ENCODE data around the gene TSSK2. TPM values are rescaled to one million over a fixed set of nuclear protein-coding genes. Genes with fewer than 3 reads are reported as not detected.

The TSSK2 gene
- polyA plus RNA-seq, 3 donors: 0.07 TPM; not detected in 1

GRCh38 chr22:19134176-19134831, 3.2 kb downstream of the TSSK2 start:
- WGBS, 3 donors: 92 to 95% (median 93%) methylated on average over 21 of the region's 21 CpGs
- no peak overlapping the region for H3K27ac ChIP-seq (ENCODE audit: low read depth, low read length)

- 88 to 95% (median 92%) methylated on average over 18 of the region's 18 CpGs for WGBS, 3 donors
- no peak overlapping the region for H3K27ac ChIP-seq (ENCODE audit: low read depth, low read length)
Measured at GRCh38 chr22:19134874-19135273, 3.8 kb downstream of the TSSK2 start.

GRCh38 chr22:19136915-19137314, 5.8 kb downstream of the TSSK2 start:
- no peak overlapping the region for H3K27ac ChIP-seq (ENCODE audit: low read depth, low read length)
- WGBS, 3 donors: 92 to 97% (median 94%) methylated on average over 10 of the region's 10 CpGs

GRCh38 chr22:19137384-19138216, 6.5 kb downstream of the TSSK2 start:
- WGBS, 3 donors: 89 to 91% (median 90%) methylated on average over 11 of the region's 11 CpGs
- no peak overlapping the region for H3K27ac ChIP-seq (ENCODE audit: low read depth, low read length)

DNA sequence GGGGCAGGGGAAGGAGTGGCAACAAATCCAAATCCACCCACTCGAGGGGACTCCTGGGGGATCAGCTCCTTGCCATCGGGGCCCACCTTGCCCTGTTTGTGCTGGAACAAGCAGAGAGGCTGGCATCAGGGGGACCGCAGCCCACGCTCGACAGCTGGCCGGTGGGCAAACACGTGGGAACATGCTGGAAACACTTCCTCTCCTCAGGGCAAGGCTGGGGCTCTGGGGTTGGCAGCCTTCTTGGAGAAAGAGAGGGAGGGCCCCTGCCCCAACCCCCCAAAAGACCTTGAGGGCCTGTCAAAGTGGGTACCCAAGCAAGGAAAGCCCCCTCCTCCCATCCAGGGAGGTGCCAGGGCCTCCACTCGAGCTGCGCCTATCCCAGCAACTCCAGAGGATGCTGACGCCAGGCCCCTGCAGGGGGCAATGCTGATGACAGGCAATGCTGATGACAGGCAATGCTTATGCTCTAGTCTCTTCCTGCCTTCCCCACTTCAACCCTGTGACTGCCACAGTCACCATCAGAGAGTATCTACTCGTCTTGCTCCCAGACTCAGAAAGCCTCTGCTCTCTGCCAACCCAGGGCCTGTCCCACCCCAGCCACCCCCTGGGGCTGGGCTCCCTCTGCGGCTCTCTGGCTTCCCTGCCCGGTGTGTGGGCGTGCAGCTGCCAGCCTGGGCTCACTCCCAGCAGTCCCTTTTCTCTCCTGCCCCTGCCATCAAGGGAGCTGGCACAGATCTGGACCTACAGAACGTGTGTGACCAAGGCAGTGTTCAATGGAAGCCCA, 7.3 kb downstream of the TSSK2 start:
- WGBS, 3 donors: 89 to 91% (median 91%) methylated on average over 15 of the region's 15 CpGs

GRCh38 chr22:19139001-19139356, 7.9 kb downstream of the TSSK2 start:
- H3K27ac ChIP-seq (ENCODE audit: low read depth, low read length): no peak overlapping the region
- 92 to 94% (median 92%) methylated on average over 9 of the region's 9 CpGs for WGBS, 3 donors

More for the DNA sequence above, 7.3 kb downstream of the TSSK2 start:
- no peak overlapping the region for H3K27ac ChIP-seq (ENCODE audit: low read depth, low read length)

DNA sequence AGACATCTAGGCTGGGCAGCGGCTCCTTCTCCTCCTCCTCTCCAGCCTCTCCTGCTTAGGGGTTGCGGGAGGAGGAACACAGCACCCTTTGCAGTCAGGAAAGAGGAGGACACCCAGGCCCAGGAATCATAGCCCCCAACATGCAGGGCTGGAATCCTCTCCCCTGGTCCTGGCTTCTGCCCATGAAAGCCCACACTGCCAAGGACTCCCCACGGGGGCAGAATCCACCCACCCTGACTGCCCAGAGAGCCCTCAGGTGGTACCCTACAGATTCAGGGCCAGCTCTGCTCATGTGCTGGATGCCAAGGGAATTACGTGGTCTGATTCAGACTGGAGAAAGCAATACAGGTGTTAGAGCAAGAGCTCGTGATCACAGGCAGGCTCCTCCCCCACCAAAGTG, 8.9 kb downstream of the TSSK2 start:
- 85 to 91% (median 88%) methylated on average over 5 of the region's 5 CpGs for WGBS, 3 donors
- H3K27ac ChIP-seq (ENCODE audit: low read depth, low read length): no peak overlapping the region

- 95 to 97% (median 96%) methylated on average over 9 of the region's 9 CpGs for WGBS, 3 donors
- no peak overlapping the region for H3K27ac ChIP-seq (ENCODE audit: low read depth, low read length)
Measured at GRCh38 chr22:19142394-19142793, 11.3 kb downstream of the TSSK2 start.

DNA sequence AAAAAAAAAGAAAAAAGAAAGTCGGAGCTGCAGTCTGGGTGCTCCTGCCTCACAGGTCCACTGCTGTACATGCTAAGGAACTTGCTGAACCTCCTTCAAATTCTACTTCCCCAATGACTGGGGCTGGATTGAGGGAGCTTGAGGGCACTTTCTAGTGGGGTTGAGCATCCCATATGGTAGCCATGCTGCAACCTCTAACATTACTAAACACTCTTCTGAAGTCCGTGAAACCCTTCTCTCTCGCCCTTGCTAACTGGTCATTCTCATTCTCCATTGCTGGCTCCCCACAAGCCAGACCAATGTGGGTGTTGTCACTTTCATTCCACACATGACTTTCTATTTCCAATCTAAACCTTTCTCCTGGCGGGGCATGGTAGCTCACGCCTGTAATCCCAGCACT, 12.1 kb downstream of the TSSK2 start:
- WGBS, 3 donors: 86 to 93% (median 88%) methylated on average over 5 of the region's 5 CpGs
- H3K27ac ChIP-seq (ENCODE audit: low read depth, low read length): no peak overlapping the region

DNA sequence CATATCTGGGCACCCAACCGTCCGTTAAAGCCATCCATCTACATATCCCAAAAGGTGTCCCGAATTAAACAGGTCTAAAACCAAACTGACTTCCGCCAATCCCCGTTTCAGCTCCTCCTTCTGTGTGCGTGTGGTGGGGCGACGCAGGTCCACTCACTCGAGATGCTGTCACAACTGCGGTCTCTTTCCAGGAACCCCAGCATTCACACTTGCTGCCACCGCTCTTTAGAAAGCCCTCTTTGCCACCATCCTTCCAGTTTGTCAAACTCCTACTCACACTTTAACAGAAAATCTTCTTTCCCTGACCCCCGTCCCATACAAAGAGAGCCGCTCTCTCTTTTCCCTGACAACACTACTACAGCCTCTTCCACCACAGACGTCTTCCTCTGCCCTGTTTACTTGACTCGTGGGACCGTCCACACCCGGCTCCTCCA, 12.9 kb downstream of the TSSK2 start:
- 1 to 3% (median 2%) methylated on average over 17 of the region's 17 CpGs for WGBS, 3 donors
- H3K27ac ChIP-seq (ENCODE audit: low read depth, low read length): no peak overlapping the region

- WGBS, 3 donors: 73 to 84% (median 82%) methylated on average over 11 of the region's 11 CpGs
- no peak overlapping the region for H3K27ac ChIP-seq (ENCODE audit: low read depth, low read length)
Measured at GRCh38 chr22:19146215-19146968, 15.3 kb downstream of the TSSK2 start.

DNA sequence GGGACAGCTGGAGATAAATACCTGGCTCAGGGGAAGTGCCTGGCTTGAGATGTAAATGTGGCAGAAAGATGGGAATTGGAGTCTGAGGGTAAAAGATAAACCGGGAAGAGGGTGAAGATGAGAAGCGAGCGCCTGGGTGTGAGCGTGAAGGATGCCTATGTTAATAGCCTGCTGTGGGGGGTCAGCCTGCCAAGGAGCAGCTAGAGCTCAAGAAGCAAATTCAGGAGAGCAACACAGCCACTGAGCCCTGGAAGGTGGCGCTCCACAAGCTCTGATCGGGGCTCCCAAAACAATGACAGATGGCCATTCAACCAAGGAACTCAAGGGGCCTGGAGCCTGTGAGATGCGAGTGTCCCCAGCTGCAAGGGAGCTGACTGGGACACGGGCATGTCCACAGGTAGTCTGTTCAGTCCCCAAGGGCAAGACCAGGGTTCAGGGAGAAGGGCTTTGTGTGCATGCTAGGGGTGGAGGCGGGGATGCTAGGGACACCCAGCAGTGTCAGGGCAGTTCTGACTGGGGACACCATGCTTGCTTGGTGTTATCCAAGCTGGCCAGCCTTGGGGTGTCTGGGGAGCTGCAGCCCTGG, 16.2 kb downstream of the TSSK2 start:
- no peak overlapping the region for H3K27ac ChIP-seq (ENCODE audit: low read depth, low read length)
- 31 to 43% (median 41%) methylated on average over 9 of the region's 9 CpGs for WGBS, 3 donors

GRCh38 chr22:19148417-19149046, 17.4 kb downstream of the TSSK2 start:
- WGBS, 3 donors: 26 to 34% (median 33%) methylated on average over 30 to 33 of the region's 33 CpGs
- H3K27ac ChIP-seq (ENCODE audit: low read depth, low read length): no peak overlapping the region

- H3K27ac ChIP-seq (ENCODE audit: low read depth, low read length): no peak overlapping the region
- WGBS, 3 donors: 2 to 3% (median 3%) methylated on average over 86 to 92 of the region's 92 CpGs
Measured at GRCh38 chr22:19149047-19149883, 18.2 kb downstream of the TSSK2 start.

GRCh38 chr22:19149991-19150390, 18.9 kb downstream of the TSSK2 start, which contains the start of gene GSC2:
GSC2 (minus strand) TSS chr22:19150292; CDS start chr22:19150283, 9 bp downstream.
- WGBS, 3 donors: 1 to 3% (median 2%) methylated on average over 29 to 59 of the region's 59 CpGs
- H3K27ac ChIP-seq (ENCODE audit: low read depth, low read length): no peak within 1 kb of the TSS

GRCh38 chr22:19150482-19151328, 19.6 kb downstream of the TSSK2 start:
- no peak overlapping the region for H3K27ac ChIP-seq (ENCODE audit: low read depth, low read length)
- WGBS, 3 donors: 8 to 10% (median 10%) methylated on average over 43 to 65 of the region's 68 CpGs

Measured in adipose tissue (tissue), 3 donors.